Measurements from ENCODE around the gene MUC2.

Gene MUC2

GRCh38 chr11:1053121-1053901, 21.4 kb upstream of the MUC2 start:
- Mint-ChIP-seq H3K27me3 (ENCODE audit: low read depth) (no peaks in the 10 kb centered on the region), H3K4me3 (no peak overlapping the region), H3K4me1 (ENCODE audit: low read depth) (no peaks in the 10 kb centered on the region), H3K9me3 (no peaks in the 10 kb centered on the region), H3K27ac (no peak overlapping the region), H3K36me3 (ENCODE audit: low read depth) (no peaks in the 10 kb centered on the region)

GRCh38 chr11:1054143-1055108, 20.2 kb upstream of the MUC2 start:
- Mint-ChIP-seq H3K27ac (no peak overlapping the region), H3K9me3 (no peaks in the 10 kb centered on the region), H3K4me3 (no peak overlapping the region), H3K27me3 (ENCODE audit: low read depth) (no peaks in the 10 kb centered on the region), H3K36me3 (ENCODE audit: low read depth) (no peaks in the 10 kb centered on the region), H3K4me1 (ENCODE audit: low read depth) (no peaks in the 10 kb centered on the region)

- H3K4me1 Mint-ChIP-seq (ENCODE audit: low read depth) = no peaks in the 10 kb centered on the region
- H3K36me3 Mint-ChIP-seq (ENCODE audit: low read depth) = no peaks in the 10 kb centered on the region
- H3K27ac Mint-ChIP-seq = no peak overlapping the region
- H3K4me3 Mint-ChIP-seq = no peak overlapping the region
- no peaks in the 10 kb centered on the region for H3K27me3 Mint-ChIP-seq (ENCODE audit: low read depth)
- no peaks in the 10 kb centered on the region for H3K9me3 Mint-ChIP-seq
These were observed 19.5 kb upstream of the MUC2 start for GRCh38 chr11:1055109-1055703.

GRCh38 chr11:1055990-1056771, 18.5 kb upstream of the MUC2 start:
- no peaks in the 10 kb centered on the region for H3K36me3 Mint-ChIP-seq (ENCODE audit: low read depth)
- H3K9me3 Mint-ChIP-seq = no peaks in the 10 kb centered on the region
- no peak overlapping the region for H3K4me3 Mint-ChIP-seq
- H3K27me3 Mint-ChIP-seq (ENCODE audit: low read depth) = no peaks in the 10 kb centered on the region
- H3K27ac Mint-ChIP-seq = no peak overlapping the region
- no peaks in the 10 kb centered on the region for H3K4me1 Mint-ChIP-seq (ENCODE audit: low read depth)

- H3K4me1 Mint-ChIP-seq (ENCODE audit: low read depth) = no peaks in the 10 kb centered on the region
- no peaks in the 10 kb centered on the region for H3K36me3 Mint-ChIP-seq (ENCODE audit: low read depth)
- H3K27me3 Mint-ChIP-seq (ENCODE audit: low read depth) = peaks cover 4% of the 10 kb centered on the region
- H3K27ac Mint-ChIP-seq = no peak overlapping the region
- no peak overlapping the region for H3K4me3 Mint-ChIP-seq
- peaks cover 11% of the 10 kb centered on the region for H3K9me3 Mint-ChIP-seq
These were observed 16.9 kb upstream of the MUC2 start for GRCh38 chr11:1057806-1058205.

GRCh38 chr11:1059759-1060158, 14.9 kb upstream of the MUC2 start:
- Mint-ChIP-seq H3K27me3 (ENCODE audit: low read depth) (peaks cover 10% of the 10 kb centered on the region), H3K4me1 (ENCODE audit: low read depth) (no peaks in the 10 kb centered on the region), H3K36me3 (ENCODE audit: low read depth) (no peaks in the 10 kb centered on the region), H3K27ac (no peak overlapping the region), H3K9me3 (peaks cover 11% of the 10 kb centered on the region), H3K4me3 (no peak overlapping the region)

GRCh38 chr11:1060410-1060809, 14.3 kb upstream of the MUC2 start:
- Mint-ChIP-seq H3K27me3 (ENCODE audit: low read depth) (peaks cover 10% of the 10 kb centered on the region), H3K27ac (no peak overlapping the region), H3K9me3 (peaks cover 11% of the 10 kb centered on the region), H3K4me1 (ENCODE audit: low read depth) (no peaks in the 10 kb centered on the region), H3K4me3 (no peak overlapping the region), H3K36me3 (ENCODE audit: low read depth) (no peaks in the 10 kb centered on the region)

- Mint-ChIP-seq H3K4me1 (ENCODE audit: low read depth) (no peaks in the 10 kb centered on the region), H3K9me3 (peaks cover 11% of the 10 kb centered on the region), H3K4me3 (no peak overlapping the region), H3K27me3 (ENCODE audit: low read depth) (peaks cover 10% of the 10 kb centered on the region), H3K27ac (no peak overlapping the region), H3K36me3 (ENCODE audit: low read depth) (no peaks in the 10 kb centered on the region)
These were observed 13.6 kb upstream of the MUC2 start for GRCh38 chr11:1060852-1061616.

GRCh38 chr11:1062075-1062820, 12.4 kb upstream of the MUC2 start:
- Mint-ChIP-seq H3K9me3 (peaks cover 11% of the 10 kb centered on the region), H3K27ac (no peak overlapping the region), H3K36me3 (ENCODE audit: low read depth) (no peaks in the 10 kb centered on the region), H3K27me3 (ENCODE audit: low read depth) (peaks cover 10% of the 10 kb centered on the region), H3K4me1 (ENCODE audit: low read depth) (no peaks in the 10 kb centered on the region), H3K4me3 (no peak overlapping the region)

- Mint-ChIP-seq H3K36me3 (ENCODE audit: low read depth) (no peaks in the 10 kb centered on the region), H3K27me3 (ENCODE audit: low read depth) (peaks cover 10% of the 10 kb centered on the region)
These were observed 10.5 kb upstream of the MUC2 start for GRCh38 chr11:1064167-1064566.

GRCh38 chr11:1067812-1068496, 6.7 kb upstream of the MUC2 start:
- H3K36me3 Mint-ChIP-seq (ENCODE audit: low read depth) = no peaks in the 10 kb centered on the region
- H3K27ac Mint-ChIP-seq = no peak overlapping the region
- no peak overlapping the region for H3K4me3 Mint-ChIP-seq
- H3K27me3 Mint-ChIP-seq (ENCODE audit: low read depth) = peaks cover 4% of the 10 kb centered on the region
- H3K4me1 Mint-ChIP-seq (ENCODE audit: low read depth) = no peaks in the 10 kb centered on the region
- no peaks in the 10 kb centered on the region for H3K9me3 Mint-ChIP-seq

More at GRCh38 chr11:1064167-1064566, 10.5 kb upstream of the MUC2 start:
- Mint-ChIP-seq H3K27ac (no peak overlapping the region), H3K4me1 (ENCODE audit: low read depth) (no peaks in the 10 kb centered on the region), H3K4me3 (no peak overlapping the region), H3K9me3 (peaks cover 11% of the 10 kb centered on the region)

- Mint-ChIP-seq H3K27ac (no peak overlapping the region), H3K4me3 (no peak overlapping the region), H3K4me1 (ENCODE audit: low read depth) (no peaks in the 10 kb centered on the region), H3K9me3 (no peaks in the 10 kb centered on the region), H3K27me3 (ENCODE audit: low read depth) (no peaks in the 10 kb centered on the region), H3K36me3 (ENCODE audit: low read depth) (no peaks in the 10 kb centered on the region)
These were observed 4.9 kb upstream of the MUC2 start for GRCh38 chr11:1069740-1070139.

Measured in T-helper 1 cell treated with Interleukin-12 subunit alpha and Interleukin-12 subunit beta and Interleukin-4 antibody, amounts not matched to agents 30 μg/mL and 1 μg/mL, for 36 hours (primary cell).